Pons (tissue), 1 donor: ENCODE data around the gene PCNX4.

Source experiments
- DNase-seq: peaks from one replicate; pipeline ENCODE4 v3.0.0-alpha.2; 2016; ENCODE audit warnings: low spot score

Gene PCNX4

DNA sequence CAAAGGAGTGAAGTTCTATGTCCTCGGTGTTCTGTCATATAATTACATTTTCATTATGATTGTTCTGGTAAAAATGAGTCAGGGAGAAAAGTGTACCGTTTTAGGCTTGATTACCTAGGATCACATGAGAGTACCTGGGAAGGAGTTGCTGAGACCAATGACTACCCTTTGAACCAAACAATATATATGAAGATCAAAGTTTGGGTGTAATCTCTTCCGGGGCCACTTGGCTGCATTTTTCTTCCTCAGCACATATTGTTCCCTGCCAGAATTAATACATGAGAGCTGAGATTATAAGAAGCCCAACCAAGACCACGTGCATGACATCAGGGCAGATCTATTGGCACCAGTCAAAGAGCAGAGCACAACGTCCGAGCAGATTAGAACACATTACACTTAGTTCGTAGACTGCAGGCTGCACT lies 114.5 kb downstream of the PCNX4 start:
- no peak for DNase-seq

DNA sequence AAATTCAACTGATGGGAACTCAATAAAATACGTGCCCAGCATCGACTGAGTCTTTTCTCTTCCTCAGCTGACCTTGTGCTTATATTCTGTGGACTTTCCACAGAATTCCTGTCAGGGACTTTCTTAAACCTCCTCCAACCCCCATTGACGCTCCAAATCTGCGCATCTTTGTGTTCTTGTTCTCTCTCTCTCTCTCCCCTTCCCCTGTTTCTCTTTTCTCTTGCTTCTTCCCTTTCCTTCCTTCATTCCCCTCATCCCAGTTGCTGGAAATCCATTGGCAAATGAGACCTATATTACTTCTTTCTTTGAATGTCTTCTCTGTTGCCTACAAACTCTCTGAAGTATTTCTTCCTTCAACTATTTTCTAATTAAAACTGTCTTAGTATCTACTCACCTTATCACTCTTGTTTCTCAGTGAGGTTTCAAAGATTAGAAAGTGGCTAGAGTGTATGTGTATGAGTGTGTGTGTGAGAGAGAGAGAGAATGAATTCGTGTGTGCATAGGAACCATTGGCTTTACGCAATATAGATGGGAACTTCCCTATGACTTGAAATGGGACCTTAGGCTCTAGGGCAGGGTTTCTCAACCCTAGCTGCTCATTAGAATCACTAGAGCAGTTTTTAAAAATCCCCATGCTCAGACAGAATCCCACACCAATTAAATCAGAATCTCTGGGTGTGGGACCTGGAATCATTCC lies 115.3 kb downstream of the PCNX4 start:
- DNase-seq = no peak

DNA sequence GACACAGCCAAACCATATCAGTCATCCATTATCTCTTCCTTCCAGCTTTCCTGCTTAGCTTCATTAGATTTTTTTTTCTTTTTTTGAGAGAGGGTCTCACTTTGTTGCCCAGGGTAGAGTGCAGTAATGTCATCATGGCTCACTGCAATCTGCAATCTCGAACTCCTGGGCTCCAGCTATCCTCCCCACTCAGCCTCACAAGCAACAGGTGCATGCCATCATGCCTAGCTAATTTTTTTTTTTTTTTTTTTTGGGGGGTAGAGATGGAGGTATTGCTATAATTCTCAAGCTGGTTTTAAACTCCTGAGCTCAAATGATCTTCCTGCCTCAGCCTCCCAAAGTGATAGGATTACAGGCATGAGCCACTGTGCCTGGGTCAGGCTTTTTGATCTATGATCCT lies 119.0 kb downstream of the PCNX4 start:
- DNase-seq = no peak

DNA sequence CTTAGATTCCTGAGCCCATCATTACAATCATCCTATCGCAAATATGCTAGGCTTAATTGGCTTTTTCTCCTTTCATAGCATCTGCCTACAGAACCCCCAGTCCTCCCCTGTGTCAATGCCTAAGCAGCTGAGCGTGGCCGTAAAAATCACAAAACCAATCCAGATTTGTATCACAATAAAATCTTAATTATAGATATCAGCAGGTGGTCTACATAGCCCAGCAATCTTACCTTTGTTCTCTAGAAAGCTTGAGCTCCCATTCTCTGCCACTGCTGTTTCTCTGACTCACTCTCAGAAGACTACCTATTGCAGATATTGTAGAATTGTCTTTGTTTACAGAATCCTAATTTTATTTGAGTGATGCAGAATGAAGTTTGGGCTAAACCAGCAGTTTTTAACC lies 119.4 kb downstream of the PCNX4 start:
- no peak for DNase-seq

DNA sequence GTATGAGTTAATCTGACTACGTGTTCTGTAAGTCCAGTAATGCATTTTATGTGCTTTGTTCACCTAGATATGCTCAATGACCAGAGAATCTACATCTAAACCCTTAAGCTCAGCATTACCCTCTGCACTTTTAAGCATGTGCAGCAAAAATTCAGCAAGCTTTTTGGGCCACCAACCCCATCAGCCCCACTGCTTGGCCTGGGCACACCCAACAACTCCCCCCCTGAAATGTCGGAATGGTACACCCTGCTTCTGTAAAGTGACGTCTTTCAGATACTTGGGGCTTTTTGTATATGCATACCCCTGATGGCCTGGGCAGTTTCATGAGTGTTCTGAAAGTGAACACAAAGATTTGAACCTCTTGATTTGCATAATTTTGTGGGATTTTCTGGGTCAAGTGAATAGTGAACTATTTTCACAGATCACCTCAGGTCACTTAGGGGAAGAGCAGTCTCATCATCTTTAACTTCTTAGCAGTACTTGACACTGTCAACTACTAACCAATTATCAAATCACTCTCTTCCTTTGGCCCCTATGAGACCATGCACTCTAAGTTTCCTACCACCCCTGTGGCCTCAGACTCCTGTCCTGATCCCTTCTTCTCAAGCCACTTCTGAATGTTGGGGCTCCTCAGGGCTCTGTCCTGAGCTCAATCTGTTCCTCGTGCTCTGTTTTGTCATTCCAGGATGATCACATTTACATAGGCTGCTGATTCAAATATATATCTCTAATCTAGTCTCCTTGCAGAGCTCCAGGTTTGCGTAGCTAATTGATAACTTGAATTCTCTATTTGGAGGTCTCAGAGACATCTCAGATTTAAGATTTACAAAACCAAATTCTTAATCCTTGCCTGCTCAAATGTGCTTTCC lies 121.0 kb downstream of the PCNX4 start:
- no peak for DNase-seq

DNA sequence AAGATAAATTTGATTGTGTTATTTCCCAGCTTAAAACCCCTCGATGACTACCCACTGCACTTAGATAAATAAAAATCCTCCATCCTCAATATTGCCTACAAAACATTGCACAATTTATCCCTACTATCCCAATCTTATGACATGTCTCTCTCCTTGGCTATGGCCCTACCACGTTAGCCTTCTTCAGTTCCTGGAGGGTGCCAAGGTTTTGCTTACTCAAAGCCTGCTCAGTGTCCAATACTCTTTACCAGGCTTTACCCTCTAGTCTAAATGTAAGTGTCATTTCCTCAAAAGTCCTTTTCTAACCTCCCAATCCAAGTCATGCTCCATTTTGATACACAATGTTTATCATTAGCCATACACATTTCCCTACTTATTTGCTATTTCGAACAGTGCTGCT lies 122.3 kb downstream of the PCNX4 start:
- DNase-seq = no peak

DNA sequence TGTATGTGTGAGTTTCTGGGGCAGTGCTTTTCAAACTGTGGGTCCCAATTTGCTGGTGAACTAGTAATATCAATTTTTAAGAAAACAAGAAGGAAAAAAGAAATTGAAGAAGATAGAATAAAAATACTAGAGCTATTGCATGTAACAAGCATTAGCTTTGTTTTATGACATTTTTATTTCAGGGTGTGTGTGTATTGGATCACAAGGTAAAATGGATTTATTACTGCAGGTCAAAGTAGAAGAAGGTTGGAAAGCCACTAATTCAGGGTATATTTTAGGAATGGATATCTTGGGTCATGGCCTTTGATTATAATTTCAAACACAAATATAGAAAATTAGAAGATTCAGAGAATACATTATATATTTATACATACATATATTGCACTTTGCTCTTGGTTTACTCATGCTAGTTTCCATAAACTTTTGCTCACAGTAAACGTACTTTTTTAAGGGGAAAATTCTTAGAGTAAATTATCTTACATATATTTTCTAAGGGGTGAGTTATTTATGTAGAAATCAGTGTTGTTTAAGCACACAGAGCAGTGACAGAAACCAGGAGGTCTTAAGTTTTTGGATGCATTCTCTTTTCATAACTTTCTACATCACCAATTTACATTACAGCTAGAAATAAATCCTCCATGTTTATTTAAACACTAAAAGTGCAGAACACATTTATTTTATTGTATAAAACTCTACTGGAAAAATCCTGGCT lies 122.8 kb downstream of the PCNX4 start:
- DNase-seq = no peak

DNA sequence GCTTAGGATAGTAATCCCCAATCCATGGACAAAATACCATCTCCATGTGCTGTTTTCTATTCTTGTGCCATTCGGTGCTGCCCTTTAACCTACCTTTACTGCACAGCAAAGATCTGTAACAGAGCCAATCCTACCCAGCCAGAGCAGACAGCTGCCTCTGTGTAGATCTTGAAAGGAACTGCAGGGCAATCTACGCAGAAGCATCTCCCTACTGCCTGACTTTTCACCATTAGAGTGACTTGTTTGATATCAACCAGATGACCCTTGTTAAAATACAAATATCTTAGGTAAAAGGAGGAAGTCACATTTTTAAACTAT lies 123.4 kb downstream of the PCNX4 start:
- no peak for DNase-seq

DNA sequence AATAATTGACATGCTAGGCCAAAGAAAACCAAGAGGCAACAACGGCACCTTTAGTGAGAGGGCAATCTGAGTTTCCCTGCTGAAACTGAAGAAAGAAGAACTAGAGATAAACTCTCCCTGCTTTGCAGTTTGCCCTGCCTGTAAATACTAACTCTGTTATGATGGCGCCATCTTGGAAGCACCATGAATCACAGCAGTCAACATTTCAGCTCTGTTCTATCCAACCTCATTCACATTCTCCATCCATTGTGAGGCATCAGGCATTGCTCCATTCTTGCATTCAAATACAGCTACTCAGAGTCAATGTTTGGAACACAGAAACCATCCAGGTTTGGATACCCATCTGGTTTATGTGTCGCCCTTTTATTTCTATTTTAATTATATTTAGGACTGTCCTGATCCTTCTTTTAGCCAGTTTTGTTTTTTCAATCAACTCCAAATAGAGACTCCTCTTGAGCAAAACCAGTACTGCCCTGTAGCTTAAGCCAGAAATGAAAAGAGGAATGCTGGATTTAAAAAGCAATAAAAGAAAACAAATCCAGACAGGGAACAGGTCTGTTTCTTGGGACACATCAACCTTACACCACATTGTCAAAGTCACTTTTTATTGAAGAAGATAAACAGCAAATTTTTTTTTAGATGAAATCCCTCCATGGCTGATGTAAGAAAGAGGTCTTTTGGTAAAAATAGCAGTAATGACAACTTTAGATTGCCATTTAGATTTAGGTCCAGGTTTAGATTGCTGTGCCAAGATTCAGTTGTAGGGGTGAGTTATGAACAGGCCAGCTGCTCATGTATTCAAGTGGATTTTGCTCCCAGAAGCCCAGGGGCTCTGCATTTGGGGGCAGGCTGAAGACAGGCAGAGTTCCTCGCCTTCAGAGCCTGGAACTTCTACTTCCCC lies 124.0 kb downstream of the PCNX4 start:
- no peak for DNase-seq

DNA sequence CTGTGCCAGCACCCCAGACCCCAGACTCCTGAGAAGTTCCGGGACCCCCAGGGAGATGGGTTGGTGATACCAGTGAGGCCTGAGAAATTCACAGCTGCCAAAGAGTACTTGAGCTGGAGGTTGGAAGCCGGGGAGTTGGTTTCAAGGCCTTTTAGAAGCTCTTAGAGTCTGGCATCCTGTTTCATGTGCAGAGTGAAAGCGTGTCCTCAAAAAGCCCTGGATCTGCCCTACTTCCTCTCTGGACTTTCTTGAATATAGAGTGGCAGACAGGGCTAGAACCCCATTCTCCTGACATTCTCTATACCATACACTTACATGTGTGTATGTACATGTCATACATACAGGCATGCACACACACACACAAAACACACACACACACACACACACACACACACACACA lies 126.0 kb downstream of the PCNX4 start:
- no peak for DNase-seq
